Effector CD8-positive, alpha-beta T cell (primary cell): Measurements from ENCODE around the gene WHRN.

ENCODE experiments used
- DNase-seq: peaks from one replicate; lab custom pipeline; 2025; lab: John Stamatoyannopoulos, UW

The WHRN gene

GRCh38 chr9:114378883-114379282 is 126.4 kb downstream of the WHRN start:
- DNase-seq: no peak

GRCh38 chr9:114378016-114378415 is 127.3 kb downstream of the WHRN start:
- no peak for DNase-seq

- no peak for DNase-seq
Observed at GRCh38 chr9:114376586-114377445, 128.5 kb downstream of the WHRN start.

- DNase-seq: no peak
Observed at GRCh38 chr9:114375386-114376175, 129.7 kb downstream of the WHRN start.

- no peak for DNase-seq
Observed at GRCh38 chr9:114374936-114375335, 130.3 kb downstream of the WHRN start.

- no peak for DNase-seq
Observed at GRCh38 chr9:114373960-114374730, 131.1 kb downstream of the WHRN start.

- DNase-seq: peak; percentile 65
Observed at GRCh38 chr9:114372921-114373448, 132.3 kb downstream of the WHRN start.

- DNase-seq: no peak
Observed at GRCh38 chr9:114371973-114372917, 133.0 kb downstream of the WHRN start.

- DNase-seq: no peak
Observed at GRCh38 chr9:114371343-114371944, 133.8 kb downstream of the WHRN start.

GRCh38 chr9:114370968-114371320 is 134.3 kb downstream of the WHRN start:
- DNase-seq: no peak

- DNase-seq: no peak
Observed at GRCh38 chr9:114370251-114370967, 134.9 kb downstream of the WHRN start.

GRCh38 chr9:114369216-114370130 is 135.8 kb downstream of the WHRN start:
- DNase-seq: no peak

- no peak for DNase-seq
Observed at GRCh38 chr9:114367772-114368569, 137.3 kb downstream of the WHRN start.

GRCh38 chr9:114367366-114367765 is 137.9 kb downstream of the WHRN start:
- DNase-seq: no peak

- DNase-seq: no peak
Observed at GRCh38 chr9:114366334-114367128, 138.7 kb downstream of the WHRN start.

- DNase-seq: no peak
Observed at GRCh38 chr9:114365194-114365593, 140.1 kb downstream of the WHRN start.
